HG03196 (cell line): ENCODE measurements around the gene EFL1.
A peak's percentile ranks its signal among the peaks of the same experiment; 100 is the strongest.

Experiments used
- ATAC-seq: cut with Tn5 transposase; IDR thresholded peaks from one replicate; pipeline ENCODE4 v1.9.1; 2021; ENCODE audit not compliant: unreplicated experiment

Gene EFL1

GRCh38 chr15:82127581-82127980 lies 135.0 kb downstream of the EFL1 start:
- no peak for ATAC-seq

- ATAC-seq, result no peak
Measured at GRCh38 chr15:82126346-82126745, 136.2 kb downstream of the EFL1 start.

GRCh38 chr15:82124331-82125263 lies 137.9 kb downstream of the EFL1 start:
- no peak for ATAC-seq

- no peak for ATAC-seq
Measured at GRCh38 chr15:82122746-82123400, 139.7 kb downstream of the EFL1 start.

GRCh38 chr15:82118040-82118439 lies 144.5 kb downstream of the EFL1 start:
- ATAC-seq, result no peak

GRCh38 chr15:82117296-82117695 lies 145.2 kb downstream of the EFL1 start:
- no peak for ATAC-seq

- ATAC-seq, result no peak
Measured at GRCh38 chr15:82114660-82115059, 147.9 kb downstream of the EFL1 start.

GRCh38 chr15:82113106-82113715 lies 149.3 kb downstream of the EFL1 start:
- ATAC-seq, result no peak

GRCh38 chr15:82111918-82112317 lies 150.6 kb downstream of the EFL1 start:
- no peak for ATAC-seq

- ATAC-seq, result no peak
Measured at GRCh38 chr15:82110144-82110543, 152.4 kb downstream of the EFL1 start.

- peak; percentile 82 for ATAC-seq
Measured at GRCh38 chr15:82108489-82109078, 153.9 kb downstream of the EFL1 start.

GRCh38 chr15:82106679-82107078 lies 155.9 kb downstream of the EFL1 start:
- ATAC-seq, result no peak

GRCh38 chr15:82105451-82106215 lies 156.9 kb downstream of the EFL1 start:
- ATAC-seq, result no peak

- no peak for ATAC-seq
Measured at GRCh38 chr15:82103468-82103867, 159.1 kb downstream of the EFL1 start.

GRCh38 chr15:82100111-82100929 lies 162.2 kb downstream of the EFL1 start:
- ATAC-seq, result no peak

- ATAC-seq, result no peak
Measured at GRCh38 chr15:82098674-82099073, 163.9 kb downstream of the EFL1 start.

- ATAC-seq, result no peak
Measured at GRCh38 chr15:82095803-82096202, 166.7 kb downstream of the EFL1 start.

- ATAC-seq, result no peak
Measured at GRCh38 chr15:82093774-82094211, 168.7 kb downstream of the EFL1 start.

GRCh38 chr15:82093325-82093724 lies 169.2 kb downstream of the EFL1 start:
- no peak for ATAC-seq

- ATAC-seq, result no peak
Measured at GRCh38 chr15:82091636-82092140, 170.8 kb downstream of the EFL1 start.
